Subcutaneous abdominal adipose tissue (tissue), 5 donors: Measurements from ENCODE around the gene S1PR5.

Source experiments
- H3K27ac ChIP-seq: one replicate; pipeline ENCODE4 v1.7.0; 2013; ENCODE audit warnings: low read depth, mild to moderate bottlenecking, inconsistent platforms, low read length, moderate library complexity
- H3K27me3 ChIP-seq, 5 donors: one replicate each; pipeline ENCODE4 v1.7.0; 2013; ENCODE audit warnings: low read length in 5 of 5, inconsistent platforms in 1 of 5; ENCODE audit not compliant: control insufficient read depth in 5 of 5, insufficient read depth in 4 of 5
- H3K36me3 ChIP-seq, 5 donors: one replicate each; pipeline ENCODE4 v1.7.0; 2013; ENCODE audit warnings: low read length in 5 of 5; ENCODE audit not compliant: control insufficient read depth in 5 of 5, insufficient read depth in 5 of 5
- H3K4me1 ChIP-seq, 5 donors: one replicate each; pipeline ENCODE4 v1.7.0; 2013; ENCODE audit warnings: low read length in 5 of 5, mild to moderate bottlenecking in 3 of 5, moderate library complexity in 1 of 5; ENCODE audit not compliant: control insufficient read depth in 5 of 5, insufficient read depth in 5 of 5
- H3K4me3 ChIP-seq, 5 donors: one replicate each; pipeline ENCODE4 v1.7.0; 2013; ENCODE audit warnings: low read length in 5 of 5, low read depth in 1 of 5
- H3K9ac ChIP-seq, 5 donors: one replicate each; pipeline ENCODE4 v1.7.0; 2013; ENCODE audit warnings: low read length in 5 of 5, mild to moderate bottlenecking in 4 of 5, moderate library complexity in 3 of 5
- H3K9me3 ChIP-seq, 5 donors: one replicate each; pipeline ENCODE4 v1.7.0; 2013; ENCODE audit warnings: low read length in 5 of 5; ENCODE audit not compliant: control insufficient read depth in 5 of 5
- donor health status: healthy.
- donor health status: healthy.
- donor health status: healthy.
- donor health status: healthy.
- donor health status: healthy.

Gene S1PR5

GRCh38 chr19:10503002-10503789 is 14.1 kb downstream of the S1PR5 start, which contains the start of gene KEAP1:
KEAP1 (minus strand) TSS chr19:10503356; CDS start chr19:10500033, 3,323 bp downstream.
- peak within 1 kb of the TSS; percentile 15 to 93 (median 85) for H3K4me3 ChIP-seq
- no peaks in the 10 kb centered on the region for H3K27me3 ChIP-seq
- H3K27ac ChIP-seq, result peak within 1 kb of the TSS; percentile 91
- peak within 1 kb of the TSS; percentile 63 to 97 (median 95) for H3K9ac ChIP-seq
- H3K4me1 ChIP-seq, result peaks cover 4 to 51% (median 38%) of the 10 kb centered on the region in 5 donors
- H3K36me3 ChIP-seq, result peaks cover 0 to 11% (median 9%) of the 10 kb centered on the region in 5 donors
- H3K9me3 ChIP-seq, result no peaks in the 10 kb centered on the region

GRCh38 chr19:10502524-10503001 is 14.7 kb downstream of the S1PR5 start:
- Histone ChIP-seq H3K9me3 (no peaks in the 10 kb centered on the region), H3K36me3 (peaks cover 0 to 12% (median 9%) of the 10 kb centered on the region in 5 donors), H3K27ac (peak overlapping the region; percentile 91), H3K9ac (peak overlapping the region; percentile 63 to 97 (median 95)), H3K4me3 (peak overlapping the region in 4 of 5 donors; percentile 77 to 93 (median 86)), H3K27me3 (no peaks in the 10 kb centered on the region), H3K4me1 (peaks cover 4 to 55% (median 44%) of the 10 kb centered on the region in 5 donors)

DNA sequence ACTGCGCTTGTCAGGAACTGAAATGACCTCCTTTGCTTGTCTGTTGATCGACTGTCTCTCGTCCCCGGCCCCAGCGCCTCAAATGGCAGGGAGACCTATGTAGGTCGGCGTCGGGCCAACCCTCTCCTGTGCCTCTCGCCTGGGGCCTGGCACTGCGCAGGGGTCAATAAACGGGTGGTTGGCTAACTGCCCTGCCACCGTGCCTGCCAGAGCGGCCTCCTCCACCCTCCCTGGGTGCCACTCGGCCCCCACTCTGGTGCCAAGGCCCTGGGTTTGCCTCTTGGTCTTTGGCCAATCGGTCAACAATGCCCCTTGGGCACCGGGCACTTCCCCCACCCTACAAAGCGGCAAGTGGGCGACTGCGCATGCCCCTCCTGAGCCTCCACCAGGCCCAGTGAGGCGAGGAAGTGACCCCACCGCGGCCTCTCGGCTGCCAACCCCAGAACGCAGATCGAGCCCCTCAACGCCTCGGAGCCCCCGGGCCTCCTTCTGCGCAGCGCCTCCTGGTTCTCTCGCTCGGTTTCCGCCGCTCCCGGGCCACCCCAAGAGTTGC is 15.2 kb downstream of the S1PR5 start:
- H3K36me3 ChIP-seq, result peaks cover 0 to 17% (median 13%) of the 10 kb centered on the region in 5 donors
- H3K9ac ChIP-seq, result peak overlapping the region; percentile 63 to 97 (median 95)
- H3K4me1 ChIP-seq, result peaks cover 4 to 60% (median 48%) of the 10 kb centered on the region in 5 donors

GRCh38 chr19:10500247-10500592 is 17.0 kb downstream of the S1PR5 start:
- peak overlapping the region; percentile 1 for H3K27ac ChIP-seq
- no peak overlapping the region for H3K4me3 ChIP-seq
- H3K36me3 ChIP-seq, result peaks cover 0 to 26% (median 23%) of the 10 kb centered on the region in 5 donors
- no peaks in the 10 kb centered on the region for H3K9me3 ChIP-seq
- H3K27me3 ChIP-seq, result no peaks in the 10 kb centered on the region
- H3K9ac ChIP-seq, result no peak overlapping the region
- peaks cover 4 to 55% (median 49%) of the 10 kb centered on the region in 5 donors for H3K4me1 ChIP-seq

More for the DNA sequence above, 15.2 kb downstream of the S1PR5 start:
- Histone ChIP-seq H3K9me3 (no peaks in the 10 kb centered on the region), H3K27ac (peak overlapping the region; percentile 91), H3K27me3 (no peaks in the 10 kb centered on the region), H3K4me3 (peak overlapping the region; percentile 67 to 93 (median 85))

- peak overlapping the region; percentile 1 for H3K27ac ChIP-seq
Observed at GRCh38 chr19:10499550-10500246, 17.5 kb downstream of the S1PR5 start.

DNA sequence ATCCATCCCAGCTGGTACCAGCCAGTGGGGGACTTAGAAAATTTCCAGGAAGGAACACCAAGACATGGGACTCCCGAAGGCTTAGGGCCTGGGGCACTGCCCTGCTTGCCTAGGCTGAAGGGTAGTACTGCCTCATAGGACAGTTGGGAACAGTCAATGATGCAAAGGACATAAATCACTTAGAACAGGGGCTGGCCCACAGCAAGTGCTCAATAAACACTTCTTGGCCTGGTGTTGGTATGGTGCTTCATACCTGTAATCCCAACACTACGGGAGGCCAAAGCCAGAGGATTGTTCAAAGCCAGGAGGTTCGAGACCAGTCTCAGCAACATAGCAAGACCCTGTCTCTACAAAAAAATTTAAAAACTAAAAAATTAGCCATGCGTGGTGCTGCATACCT is 19.9 kb downstream of the S1PR5 start:
- no peak overlapping the region for H3K4me3 ChIP-seq
- H3K9ac ChIP-seq, result peak overlapping the region in 1 of 5 donors; percentile 30
- H3K27ac ChIP-seq, result no peak overlapping the region
- peaks cover 0 to 38% (median 31%) of the 10 kb centered on the region in 5 donors for H3K36me3 ChIP-seq
- no peaks in the 10 kb centered on the region for H3K27me3 ChIP-seq
- peaks cover 4 to 55% (median 45%) of the 10 kb centered on the region in 5 donors for H3K4me1 ChIP-seq
- no peaks in the 10 kb centered on the region for H3K9me3 ChIP-seq

More at GRCh38 chr19:10499550-10500246, 17.5 kb downstream of the S1PR5 start:
- Histone ChIP-seq H3K4me3 (no peak overlapping the region), H3K36me3 (peaks cover 0 to 32% (median 27%) of the 10 kb centered on the region in 5 donors), H3K9ac (no peak overlapping the region), H3K4me1 (peaks cover 4 to 55% (median 49%) of the 10 kb centered on the region in 5 donors), H3K27me3 (no peaks in the 10 kb centered on the region), H3K9me3 (no peaks in the 10 kb centered on the region)

DNA sequence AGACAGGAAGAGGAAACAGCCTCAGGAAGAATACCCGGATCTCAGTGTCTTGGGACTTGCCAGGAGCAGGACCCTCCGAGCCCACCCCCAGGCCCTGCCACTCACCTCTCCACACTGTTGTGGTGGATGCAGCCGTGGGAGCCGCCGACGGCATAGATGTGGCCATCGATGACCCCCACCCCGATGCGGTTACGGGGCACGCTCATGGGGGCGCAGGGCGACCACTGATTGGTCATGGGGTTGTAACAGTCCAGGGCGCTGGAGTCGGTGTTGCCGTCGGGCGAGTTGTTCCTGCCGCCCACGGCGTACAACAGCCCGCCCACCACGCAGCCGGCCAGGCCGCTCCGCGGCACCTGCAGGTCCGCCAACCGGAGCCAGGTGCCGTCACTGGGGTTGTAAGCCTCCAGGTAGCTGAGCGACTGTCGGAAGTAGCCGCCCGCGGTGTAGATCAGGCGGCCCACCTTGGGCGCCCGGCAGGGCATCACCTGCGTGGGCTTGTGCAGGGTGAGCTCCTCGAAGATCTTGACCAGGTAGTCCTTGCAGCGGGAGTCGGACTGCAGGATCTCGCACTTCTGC is 25.7 kb downstream of the S1PR5 start:
- H3K27ac ChIP-seq, result no peak overlapping the region
- peaks cover 1 to 22% (median 18%) of the 10 kb centered on the region in 5 donors for H3K4me1 ChIP-seq
- no peak overlapping the region for H3K4me3 ChIP-seq
- H3K9me3 ChIP-seq, result no peaks in the 10 kb centered on the region
- peak overlapping the region in 1 of 5 donors; percentile 7 for H3K9ac ChIP-seq
- no peaks in the 10 kb centered on the region for H3K27me3 ChIP-seq
- peaks cover 0 to 61% (median 53%) of the 10 kb centered on the region in 5 donors for H3K36me3 ChIP-seq

DNA sequence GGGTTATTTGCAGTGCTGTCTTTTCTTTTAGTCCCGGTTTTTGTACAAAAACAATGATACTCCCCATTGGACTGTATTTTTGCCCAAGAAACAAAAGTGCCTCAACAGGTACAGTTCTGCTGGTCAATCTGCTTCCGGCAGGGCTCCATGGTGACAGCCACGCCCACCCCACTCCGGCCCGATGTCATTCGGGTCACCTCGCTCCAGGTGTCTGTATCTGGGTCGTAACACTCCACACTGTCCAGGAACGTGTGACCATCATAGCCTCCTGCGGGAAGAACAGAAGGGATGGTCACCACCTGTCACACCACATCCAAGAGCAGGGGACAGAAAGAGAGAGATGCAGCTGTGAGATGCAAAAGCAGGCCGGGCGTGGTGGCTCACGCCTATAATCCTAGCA is 30.7 kb downstream of the S1PR5 start:
- no peak overlapping the region for H3K9ac ChIP-seq
- H3K36me3 ChIP-seq, result peaks cover 0 to 53% (median 47%) of the 10 kb centered on the region in 5 donors
- H3K4me1 ChIP-seq, result peaks cover 0 to 12% (median 6%) of the 10 kb centered on the region in 5 donors
- H3K27ac ChIP-seq, result no peak overlapping the region
- no peaks in the 10 kb centered on the region for H3K27me3 ChIP-seq
- H3K9me3 ChIP-seq, result no peaks in the 10 kb centered on the region
- no peak overlapping the region for H3K4me3 ChIP-seq

GRCh38 chr19:10478903-10479384 is 38.3 kb downstream of the S1PR5 start:
- H3K27ac ChIP-seq, result no peak overlapping the region
- H3K36me3 ChIP-seq, result no peaks in the 10 kb centered on the region
- H3K9me3 ChIP-seq, result no peaks in the 10 kb centered on the region
- peaks cover 0 to 16% (median 15%) of the 10 kb centered on the region in 5 donors for H3K4me1 ChIP-seq
- H3K4me3 ChIP-seq, result peak overlapping the region; percentile 67 to 85 (median 71)
- peak overlapping the region in 4 of 5 donors; percentile 60 to 80 (median 76) for H3K9ac ChIP-seq
- H3K27me3 ChIP-seq, result no peaks in the 10 kb centered on the region
